NT2/D1 (cell line): Measurements from ENCODE around the gene DPT.

Source experiments
- SUZ12 ChIP-seq: IDR thresholded peaks from 2 replicates; pipeline ENCODE4 v1.6.1; 2011; ENCODE audit not compliant: insufficient read length, insufficient read depth; ENCODE audit errors: extremely low read depth
- YY1 ChIP-seq: IDR thresholded peaks from 2 replicates; pipeline ENCODE4 v1.6.1; 2011; ENCODE audit not compliant: insufficient read length, insufficient read depth
- ZNF274 ChIP-seq: IDR thresholded peaks from 2 replicates; pipeline ENCODE4 v1.6.1; 2011; ENCODE audit warnings: mild to moderate bottlenecking, low read depth, low read length

- TF ChIP-seq ZNF274 (peak; percentile 53; the same call in 1 of the 2 replicates), SUZ12 (no peak), YY1 (no peak)
Measured at GRCh38 chr1:168726719-168727118, 2.3 kb downstream of the DPT start.
